ENCODE results near the gene RASSF8.

DNA sequence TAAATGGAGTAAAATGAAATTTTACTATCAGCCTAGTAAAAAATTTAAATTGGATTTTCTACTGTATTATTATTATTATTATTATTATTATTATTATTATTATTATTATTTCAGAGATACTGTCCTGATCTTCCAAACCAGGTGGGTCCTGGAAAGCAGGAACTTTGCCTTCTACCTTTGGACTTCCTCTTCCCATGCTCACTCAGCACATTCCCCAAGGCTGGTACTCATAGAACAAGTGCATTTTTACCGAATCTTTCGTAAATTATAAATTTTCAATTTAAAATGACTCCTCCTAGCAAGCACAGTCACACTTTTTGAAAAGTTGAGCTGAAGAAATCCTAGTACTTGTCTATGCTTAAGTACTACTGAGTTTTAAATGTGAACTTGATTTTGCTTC lies 136.7 kb downstream of the RASSF8 start:
- TF ChIP-seq EZH2 (IDR thresholded peaks at IDR 0.05; ENCODE audit: low read depth, unreplicated experiment): no peak
- no peak for TF ChIP-seq CTCF (conservative IDR thresholded peaks at IDR 0.05; ENCODE audit: low read depth in 2 of 2)
- TF ChIP-seq CREB1 (CRISPR knock-in tag; IDR thresholded peaks at IDR 0.05; ENCODE audit: low read depth): no peak
- no peak for TF ChIP-seq REST (IDR thresholded peaks at IDR 0.05; ENCODE audit: unreplicated experiment)
- TF ChIP-seq POLR2AphosphoS5 (IDR thresholded peaks at IDR 0.05; ENCODE audit: low read depth): no peak
- TF ChIP-seq EZH2phosphoT487 (IDR thresholded peaks at IDR 0.05; ENCODE audit: unreplicated experiment): no peak
